Measurements from ENCODE around the gene COPG2.

The COPG2 gene

GRCh38 chr7:130473876-130474275, 194.7 kb downstream of the COPG2 start:
- Histone ChIP-seq H3K9me3 (peaks cover 0 to 10% (median 0%) of the 10 kb centered on the region in 3 donors), H3K4me3 (no peak overlapping the region), H3K27ac (no peak overlapping the region), H3K36me3 (no peaks in the 10 kb centered on the region), H3K27me3 (no peaks in the 10 kb centered on the region), H3K4me1 (no peaks in the 10 kb centered on the region)
- no peak for TF ChIP-seq CTCF (IDR thresholded peaks at IDR 0.05)
- intact Hi-C loops (cut with DNase I; ENCODE audit: low total_unique reads), result no loop called here
- DNase-seq, result no peak

GRCh38 chr7:130473289-130473688, 195.3 kb downstream of the COPG2 start:
- no peaks in the 10 kb centered on the region for H3K27me3 ChIP-seq
- no peaks in the 10 kb centered on the region for H3K4me1 ChIP-seq
- no peak overlapping the region for H3K27ac ChIP-seq
- no peak for TF ChIP-seq CTCF (IDR thresholded peaks at IDR 0.05)
- H3K36me3 ChIP-seq, result no peaks in the 10 kb centered on the region
- intact Hi-C loops (cut with DNase I; ENCODE audit: low total_unique reads), result no loop called here
- no peak overlapping the region for H3K4me3 ChIP-seq
- peaks cover 0 to 6% (median 0%) of the 10 kb centered on the region in 3 donors for H3K9me3 ChIP-seq
- DNase-seq, result no peak

GRCh38 chr7:130471974-130472373, 196.6 kb downstream of the COPG2 start:
- Histone ChIP-seq H3K36me3 (no peaks in the 10 kb centered on the region), H3K4me1 (no peaks in the 10 kb centered on the region), H3K4me3 (no peak overlapping the region), H3K27me3 (no peaks in the 10 kb centered on the region), H3K9me3 (no peaks in the 10 kb centered on the region), H3K27ac (no peak overlapping the region)
- TF ChIP-seq CTCF (IDR thresholded peaks at IDR 0.05), result no peak
- no peak for DNase-seq
- intact Hi-C loops (cut with DNase I; ENCODE audit: low total_unique reads), result no loop called here

GRCh38 chr7:130468612-130469011, 199.9 kb downstream of the COPG2 start:
- H3K36me3 ChIP-seq, result no peaks in the 10 kb centered on the region
- H3K27me3 ChIP-seq, result no peaks in the 10 kb centered on the region
- no peak for TF ChIP-seq CTCF (IDR thresholded peaks at IDR 0.05)
- no peaks in the 10 kb centered on the region for H3K4me1 ChIP-seq
- intact Hi-C loops (cut with DNase I; ENCODE audit: low total_unique reads), result no loop called here
- H3K4me3 ChIP-seq, result no peak overlapping the region
- H3K9me3 ChIP-seq, result peaks cover 0 to 4% (median 0%) of the 10 kb centered on the region in 3 donors
- DNase-seq, result no peak
- no peak overlapping the region for H3K27ac ChIP-seq

- no peak for TF ChIP-seq CTCF (IDR thresholded peaks at IDR 0.05)
- no peak for DNase-seq
- Histone ChIP-seq H3K36me3 (no peaks in the 10 kb centered on the region), H3K9me3 (peaks cover 0 to 13% (median 9%) of the 10 kb centered on the region in 3 donors), H3K4me3 (no peak overlapping the region), H3K27ac (no peak overlapping the region), H3K4me1 (no peaks in the 10 kb centered on the region), H3K27me3 (no peaks in the 10 kb centered on the region)
- intact Hi-C loops (cut with DNase I; ENCODE audit: low total_unique reads), result no loop called here
Measured at GRCh38 chr7:130463553-130464434, 204.8 kb downstream of the COPG2 start.

Measured in tibial artery (tissue), 4 donors.